ENCODE measurements around the gene TMEM170A.

TMEM170A gene

DNA sequence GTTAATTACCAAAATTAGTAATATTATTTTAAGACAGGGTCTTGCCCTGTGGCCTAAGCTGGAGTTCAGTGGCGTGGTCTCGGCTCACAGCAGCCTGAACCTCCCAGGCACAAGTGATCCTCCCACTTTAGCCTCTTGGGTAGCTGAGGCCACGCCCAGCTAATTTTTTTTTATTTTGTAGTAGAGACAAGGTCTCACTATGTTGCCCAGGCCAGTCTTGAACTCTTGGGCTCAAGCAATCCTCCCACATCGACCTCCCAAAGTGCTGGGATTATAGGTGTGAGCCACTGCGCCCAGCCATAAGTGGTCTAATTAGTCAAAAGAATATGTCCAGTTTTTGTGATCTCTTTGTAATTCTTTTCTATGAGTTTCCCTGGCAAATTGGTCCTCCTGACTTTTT is 19.2 kb downstream of the TMEM170A start:
- ATAC-seq (ENCODE audit: insufficient read depth, low read depth), result no peak
- Histone ChIP-seq H4K20me1 (ENCODE audit: insufficient read depth, low read length) (no peaks in the 10 kb centered on the region), H3K4me3 (ENCODE audit: low read depth in 1 of 2, low read length in 2 of 2) (no peak overlapping the region), H3K4me1 (ENCODE audit: insufficient read depth, low read length) (no peaks in the 10 kb centered on the region), H3K9ac (ENCODE audit: low read depth, low read length) (no peak overlapping the region), H3K79me2 (ENCODE audit: insufficient read depth, low read length) (peaks cover 9% of the 10 kb centered on the region), H3K36me3 (ENCODE audit: insufficient read depth, low read length) (peaks cover 28% of the 10 kb centered on the region), H3K27ac (ENCODE audit: low read length) (no peak overlapping the region), H2AFZ (ENCODE audit: low read depth, low read length) (no peak overlapping the region), H3K27me3 (ENCODE audit: insufficient read depth, low read length, poor library complexity) (no peaks in the 10 kb centered on the region), H3K4me2 (ENCODE audit: insufficient read depth, low read length) (no peak overlapping the region), H3K9me3 (ENCODE audit: insufficient read depth, low read length, severe bottlenecking) (no peaks in the 10 kb centered on the region)
- DNase-seq, result no peak
- TF ChIP-seq, protein P1, sequence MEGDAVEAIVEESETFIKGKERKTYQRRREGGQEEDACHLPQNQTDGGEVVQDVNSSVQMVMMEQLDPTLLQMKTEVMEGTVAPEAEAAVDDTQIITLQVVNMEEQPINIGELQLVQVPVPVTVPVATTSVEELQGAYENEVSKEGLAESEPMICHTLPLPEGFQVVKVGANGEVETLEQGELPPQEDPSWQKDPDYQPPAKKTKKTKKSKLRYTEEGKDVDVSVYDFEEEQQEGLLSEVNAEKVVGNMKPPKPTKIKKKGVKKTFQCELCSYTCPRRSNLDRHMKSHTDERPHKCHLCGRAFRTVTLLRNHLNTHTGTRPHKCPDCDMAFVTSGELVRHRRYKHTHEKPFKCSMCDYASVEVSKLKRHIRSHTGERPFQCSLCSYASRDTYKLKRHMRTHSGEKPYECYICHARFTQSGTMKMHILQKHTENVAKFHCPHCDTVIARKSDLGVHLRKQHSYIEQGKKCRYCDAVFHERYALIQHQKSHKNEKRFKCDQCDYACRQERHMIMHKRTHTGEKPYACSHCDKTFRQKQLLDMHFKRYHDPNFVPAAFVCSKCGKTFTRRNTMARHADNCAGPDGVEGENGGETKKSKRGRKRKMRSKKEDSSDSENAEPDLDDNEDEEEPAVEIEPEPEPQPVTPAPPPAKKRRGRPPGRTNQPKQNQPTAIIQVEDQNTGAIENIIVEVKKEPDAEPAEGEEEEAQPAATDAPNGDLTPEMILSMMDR (IDR thresholded peaks at IDR 0.05; ENCODE audit: borderline replicate concordance, extremely low read depth, low read length, poor library complexity, severe bottlenecking), result no peak
- TF ChIP-seq EZH2 (IDR thresholded peaks at IDR 0.05; ENCODE audit: borderline replicate concordance, low read depth, low read length, severe bottlenecking), result no peak

DNA sequence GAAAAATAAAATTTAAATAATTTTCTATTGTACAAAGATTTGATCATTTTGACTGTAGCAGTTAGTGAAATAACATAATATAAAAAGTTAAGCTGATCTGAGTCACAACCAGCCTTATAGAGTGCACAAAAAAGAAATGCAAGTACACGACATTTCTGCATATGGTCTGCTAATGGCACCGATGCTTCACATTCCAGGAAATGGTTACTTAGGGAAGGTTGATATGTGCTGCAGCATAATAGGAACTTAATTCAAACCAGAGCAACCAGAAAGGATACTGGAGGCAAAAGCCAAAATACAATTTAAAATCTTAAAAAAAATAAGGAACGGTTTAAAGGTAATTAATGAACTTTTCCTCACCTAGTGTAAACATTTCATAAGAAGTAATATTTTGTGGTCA is 21.2 kb downstream of the TMEM170A start:
- TF ChIP-seq EZH2 (IDR thresholded peaks at IDR 0.05; ENCODE audit: borderline replicate concordance, low read depth, low read length, severe bottlenecking), result no peak
- TF ChIP-seq, protein P1 (IDR thresholded peaks at IDR 0.05; ENCODE audit: borderline replicate concordance, extremely low read depth, low read length, poor library complexity, severe bottlenecking), result no peak
- Histone ChIP-seq H3K79me2 (ENCODE audit: insufficient read depth, low read length) (no peaks in the 10 kb centered on the region; the same call in 1 of the 2 replicates), H3K27me3 (ENCODE audit: insufficient read depth, low read length, poor library complexity) (no peaks in the 10 kb centered on the region), H3K4me2 (ENCODE audit: insufficient read depth, low read length) (no peak overlapping the region), H3K4me1 (ENCODE audit: insufficient read depth, low read length) (no peaks in the 10 kb centered on the region), H3K9me3 (ENCODE audit: insufficient read depth, low read length, severe bottlenecking) (no peaks in the 10 kb centered on the region), H3K27ac (ENCODE audit: low read length) (no peak overlapping the region), H4K20me1 (ENCODE audit: insufficient read depth, low read length) (no peaks in the 10 kb centered on the region), H2AFZ (ENCODE audit: low read depth, low read length) (no peak overlapping the region), H3K9ac (ENCODE audit: low read depth, low read length) (no peak overlapping the region), H3K36me3 (ENCODE audit: insufficient read depth, low read length) (peaks cover 14% of the 10 kb centered on the region), H3K4me3 (ENCODE audit: low read depth in 1 of 2, low read length in 2 of 2) (no peak overlapping the region)
- ATAC-seq (ENCODE audit: insufficient read depth, low read depth) (no peak), DNase-seq (no peak)

DNA sequence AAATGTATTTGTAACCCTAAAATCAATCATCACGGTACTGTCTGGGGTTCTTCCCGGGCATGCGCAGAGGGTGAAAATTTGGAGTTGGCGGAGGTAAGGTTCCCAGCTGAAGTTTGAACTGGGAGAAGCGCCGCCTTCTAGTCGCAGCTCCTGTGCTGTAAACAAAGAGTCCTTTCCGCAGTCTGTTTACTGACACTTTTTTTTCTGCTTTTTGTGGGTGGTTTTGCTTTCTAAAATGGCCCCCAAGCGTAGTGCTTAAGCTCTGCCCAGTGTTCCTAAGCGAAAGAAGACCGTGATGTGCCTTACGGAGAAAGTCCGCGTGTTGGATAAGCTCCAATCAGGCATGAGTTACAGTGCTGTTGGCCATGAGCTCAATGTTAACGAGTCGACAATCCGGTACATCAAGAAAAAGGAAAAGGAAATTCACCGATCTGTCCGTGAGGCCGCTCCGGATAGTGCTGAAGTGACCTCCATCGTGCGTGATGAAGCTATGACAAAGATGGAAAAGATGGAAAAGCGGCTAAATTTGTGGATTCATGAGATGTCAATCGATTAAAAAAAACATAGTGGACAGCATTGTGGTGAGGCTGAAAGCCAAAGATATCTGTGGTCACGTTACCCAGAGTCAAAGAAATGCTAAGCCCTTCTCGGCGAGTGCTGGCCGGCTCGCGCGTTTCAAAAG is 30.6 kb downstream of the TMEM170A start:
- Histone ChIP-seq H3K4me3 (ENCODE audit: low read depth in 1 of 2, low read length in 2 of 2) (peak overlapping the region; percentile 58 to 67), H3K4me1 (ENCODE audit: insufficient read depth, low read length) (peaks cover 41% of the 10 kb centered on the region), H4K20me1 (ENCODE audit: insufficient read depth, low read length) (no peaks in the 10 kb centered on the region), H2AFZ (ENCODE audit: low read depth, low read length) (peak overlapping the region; percentile 85), H3K27ac (ENCODE audit: low read length) (peak overlapping the region; percentile 73), H3K36me3 (ENCODE audit: insufficient read depth, low read length) (no peaks in the 10 kb centered on the region; the same call in none of the 2 replicates), H3K9me3 (ENCODE audit: insufficient read depth, low read length, severe bottlenecking) (no peaks in the 10 kb centered on the region), H3K79me2 (ENCODE audit: insufficient read depth, low read length) (peaks cover 43% of the 10 kb centered on the region), H3K27me3 (ENCODE audit: insufficient read depth, low read length, poor library complexity) (no peaks in the 10 kb centered on the region), H3K9ac (ENCODE audit: low read depth, low read length) (peak overlapping the region; percentile 68), H3K4me2 (ENCODE audit: insufficient read depth, low read length) (peak overlapping the region; percentile 76)
- TF ChIP-seq, protein P1 (IDR thresholded peaks at IDR 0.05; ENCODE audit: borderline replicate concordance, extremely low read depth, low read length, poor library complexity, severe bottlenecking), result no peak
- no peak for TF ChIP-seq EZH2 (IDR thresholded peaks at IDR 0.05; ENCODE audit: borderline replicate concordance, low read depth, low read length, severe bottlenecking)
- DNase-seq (no peak), ATAC-seq (ENCODE audit: insufficient read depth, low read depth) (peak; percentile 71)
